Measurements from ENCODE around the gene CSKMT. TPM values are rescaled to one million over a fixed set of nuclear protein-coding genes. Genes with fewer than 3 reads are reported as not detected.
A peak's percentile ranks its signal among the peaks of the same experiment; 100 is the strongest.

Gene CSKMT
- total and polyA plus RNA-seq, 2 donors (not counting 3 experiments of a cell fraction or from before 2014, with no cell fraction given), result 7.8 to 38.1 TPM

- intact Hi-C loops (cut with micrococcal nuclease) (loop anchor here (5.0 kb wide), 2 partner anchors 38 to 53 kb away; partner anchors contain the start of genes C11orf98, CSKMT and INTS5), dilution Hi-C loops (cut with MboI; ENCODE audit: extremely low pct_ligation_motif_present, low sequenced_read_pairs) (no loop called here)
- H3K79me2 ChIP-seq (ENCODE audit: control insufficient read depth, insufficient read depth, low read length), result no peaks in the 10 kb centered on the region
- FAIRE-seq (peak; percentile 76), DNase-seq (ENCODE audit: low read depth, low spot score) (no peak)
- H3K9ac ChIP-seq (replicated peaks; ENCODE audit: extremely low read depth, insufficient read depth, low read length), result peak overlapping the region; percentile 65
- H3K9me1 ChIP-seq (replicated peaks; ENCODE audit: control insufficient read depth, extremely low read depth, insufficient read depth, low read length), result no peaks in the 10 kb centered on the region
- no TSS peak for BruUV-seq (replicated peaks)
- H3K4me2 ChIP-seq (ENCODE audit: insufficient read depth, low read length), result peak overlapping the region; percentile 81
- H2AFZ ChIP-seq (ENCODE audit: low read depth, low read length), result peak overlapping the region; percentile 65
- POLR2A ChIA-PET, result interaction anchor here (1.5 kb wide), 1 partner anchor 40 kb away, joined by 19 read pairs; the partner anchor contains the start of genes C11orf98 and CSKMT
- CTCF ChIA-PET, result interaction anchor here (0.9 to 2.5 kb wide), 6 partner anchors 9 to 162 kb away, joined by 3 to 14 read pairs (median 6); partner anchors contain the start of gene HNRNPUL2
- H3K4me1 ChIP-seq (ENCODE audit: control insufficient read depth, extremely low read depth, insufficient read depth, low read length), result peaks cover 25% of the 10 kb centered on the region
- peak overlapping the region; percentile 37 for H3K27ac ChIP-seq (ENCODE audit: insufficient read depth, low read depth, low read length)
- TF ChIP-seq CTCF (IDR thresholded peaks at IDR 0.05; ENCODE audit: extremely low read depth in 1 of 2, insufficient read depth in 1 of 2, low read depth in 1 of 2, low read length in 2 of 2) (peak in 1 of 2 donors; percentile 17), MYC (IDR thresholded peaks at IDR 0.05; ENCODE audit: low read depth, low read length) (no peak)
- H3K27me3 ChIP-seq (ENCODE audit: control insufficient read depth in 2 of 2, insufficient read depth in 2 of 2, low read length in 2 of 2), result no peaks in the 10 kb centered on the region
- H4K20me1 ChIP-seq (replicated peaks; ENCODE audit: control insufficient read depth, extremely low read depth, insufficient read depth, low read length), result no peaks in the 10 kb centered on the region
- peak overlapping the region; percentile 13 to 81 (median 41) for H3K4me3 ChIP-seq (replicated peaks in 1 of 3; ENCODE audit: insufficient read depth in 1 of 3, low read depth in 1 of 3, low read length in 3 of 3)
- H3K9me3 ChIP-seq (replicated peaks; ENCODE audit: control insufficient read depth, insufficient read depth, low read length), result no peaks in the 10 kb centered on the region
- no peaks in the 10 kb centered on the region for H3K36me3 ChIP-seq (ENCODE audit: control insufficient read depth in 2 of 2, extremely low read depth in 1 of 2, insufficient read depth in 2 of 2, low read length in 2 of 2)
Observed at GRCh38 chr11:62705413-62705812, 40.3 kb downstream of the CSKMT start.

Measured in endothelial cell of umbilical vein (primary cell).